PFSK-1 (cell line): ENCODE results near the gene SLC44A3.

Source experiments
- FOXP2 ChIP-seq: optimal IDR thresholded peaks from 2 replicates; pipeline ENCODE3; 2011; ENCODE audit warnings: borderline replicate concordance, control low read depth, inconsistent platforms; ENCODE audit not compliant: insufficient read depth; ENCODE audit errors: extremely low read length, extremely low read depth
- POLR2AphosphoS5 ChIP-seq: IDR thresholded peaks from 2 replicates; pipeline ENCODE4 v1.6.1; 2012; ENCODE audit warnings: low read depth, mild to moderate bottlenecking, control low read depth, low read length, moderate library complexity
- SIN3A ChIP-seq: IDR thresholded peaks from 2 replicates; pipeline ENCODE4 v1.6.1; 2012; ENCODE audit warnings: mild to moderate bottlenecking, low read length, moderate library complexity, borderline replicate concordance; ENCODE audit not compliant: insufficient read depth
- TAF1 ChIP-seq: IDR thresholded peaks from 2 replicates; pipeline ENCODE4 v1.6.1; 2012; ENCODE audit warnings: low read length, control low read depth, borderline replicate concordance; ENCODE audit not compliant: insufficient read depth
- TF ChIP-seq, protein P1 (sequence below), 2 experiments: IDR thresholded peaks; 2 replicates each; pipeline versions ENCODE4 v1.6.1 to v1.8.0; 2011 to 2012; ENCODE audit warnings: low read depth in 2 of 2, low read length in 2 of 2, control low read depth in 1 of 2, inconsistent platforms in 1 of 2, mild to moderate bottlenecking in 1 of 2, moderate library complexity in 1 of 2; ENCODE audit not compliant: insufficient read depth in 1 of 2

Gene SLC44A3

GRCh38 chr1:94836891-94837290 lies 16.7 kb downstream of the SLC44A3 start:
- TF ChIP-seq SIN3A = no peak
- TF ChIP-seq FOXP2 = no peak
- no peak for TF ChIP-seq POLR2AphosphoS5
- TF ChIP-seq, protein P1, sequence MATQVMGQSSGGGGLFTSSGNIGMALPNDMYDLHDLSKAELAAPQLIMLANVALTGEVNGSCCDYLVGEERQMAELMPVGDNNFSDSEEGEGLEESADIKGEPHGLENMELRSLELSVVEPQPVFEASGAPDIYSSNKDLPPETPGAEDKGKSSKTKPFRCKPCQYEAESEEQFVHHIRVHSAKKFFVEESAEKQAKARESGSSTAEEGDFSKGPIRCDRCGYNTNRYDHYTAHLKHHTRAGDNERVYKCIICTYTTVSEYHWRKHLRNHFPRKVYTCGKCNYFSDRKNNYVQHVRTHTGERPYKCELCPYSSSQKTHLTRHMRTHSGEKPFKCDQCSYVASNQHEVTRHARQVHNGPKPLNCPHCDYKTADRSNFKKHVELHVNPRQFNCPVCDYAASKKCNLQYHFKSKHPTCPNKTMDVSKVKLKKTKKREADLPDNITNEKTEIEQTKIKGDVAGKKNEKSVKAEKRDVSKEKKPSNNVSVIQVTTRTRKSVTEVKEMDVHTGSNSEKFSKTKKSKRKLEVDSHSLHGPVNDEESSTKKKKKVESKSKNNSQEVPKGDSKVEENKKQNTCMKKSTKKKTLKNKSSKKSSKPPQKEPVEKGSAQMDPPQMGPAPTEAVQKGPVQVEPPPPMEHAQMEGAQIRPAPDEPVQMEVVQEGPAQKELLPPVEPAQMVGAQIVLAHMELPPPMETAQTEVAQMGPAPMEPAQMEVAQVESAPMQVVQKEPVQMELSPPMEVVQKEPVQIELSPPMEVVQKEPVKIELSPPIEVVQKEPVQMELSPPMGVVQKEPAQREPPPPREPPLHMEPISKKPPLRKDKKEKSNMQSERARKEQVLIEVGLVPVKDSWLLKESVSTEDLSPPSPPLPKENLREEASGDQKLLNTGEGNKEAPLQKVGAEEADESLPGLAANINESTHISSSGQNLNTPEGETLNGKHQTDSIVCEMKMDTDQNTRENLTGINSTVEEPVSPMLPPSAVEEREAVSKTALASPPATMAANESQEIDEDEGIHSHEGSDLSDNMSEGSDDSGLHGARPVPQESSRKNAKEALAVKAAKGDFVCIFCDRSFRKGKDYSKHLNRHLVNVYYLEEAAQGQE (IDR thresholded peaks at IDR 0.05; ENCODE audit: insufficient read depth in 1 of 2, low read depth in 2 of 2, low read length in 2 of 2) = no peak
- TF ChIP-seq TAF1 = no peak

GRCh38 chr1:94840808-94841207 lies 20.7 kb downstream of the SLC44A3 start:
- TF ChIP-seq FOXP2 (no peak), POLR2AphosphoS5 (no peak), SIN3A (no peak), TAF1 (no peak)
- TF ChIP-seq, protein P1 (IDR thresholded peaks at IDR 0.05; ENCODE audit: insufficient read depth in 1 of 2, low read depth in 2 of 2, low read length in 2 of 2) = no peak

DNA sequence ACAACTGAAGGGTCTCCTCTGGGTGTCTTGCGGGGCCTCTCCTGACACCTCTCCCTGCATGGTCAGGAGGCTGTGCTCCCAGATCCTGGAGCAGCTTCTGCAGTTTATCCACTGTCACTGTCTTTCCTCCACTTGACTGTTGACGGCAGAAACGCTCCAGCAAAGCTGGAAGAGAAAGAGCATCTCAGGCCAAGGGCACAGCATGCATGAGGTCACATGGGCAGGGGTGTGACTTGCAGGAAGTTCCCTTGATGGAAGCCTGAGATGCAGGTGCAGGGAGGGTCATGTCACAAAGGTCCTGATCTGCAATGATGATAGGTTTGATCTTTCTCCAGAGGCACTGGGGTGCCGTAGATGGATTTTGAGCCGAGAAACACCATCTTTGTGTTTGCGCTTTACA lies 23.3 kb downstream of the SLC44A3 start:
- no peak for TF ChIP-seq SIN3A
- TF ChIP-seq TAF1 = no peak
- TF ChIP-seq, protein P1 (IDR thresholded peaks at IDR 0.05; ENCODE audit: insufficient read depth in 1 of 2, low read depth in 2 of 2, low read length in 2 of 2) = no peak
- no peak for TF ChIP-seq FOXP2
- no peak for TF ChIP-seq POLR2AphosphoS5

- TF ChIP-seq FOXP2 (no peak), TAF1 (no peak), SIN3A (no peak), POLR2AphosphoS5 (no peak)
- TF ChIP-seq, protein P1 (IDR thresholded peaks at IDR 0.05; ENCODE audit: insufficient read depth in 1 of 2, low read depth in 2 of 2, low read length in 2 of 2) = no peak
These were observed 23.7 kb downstream of the SLC44A3 start for GRCh38 chr1:94843846-94844245.

DNA sequence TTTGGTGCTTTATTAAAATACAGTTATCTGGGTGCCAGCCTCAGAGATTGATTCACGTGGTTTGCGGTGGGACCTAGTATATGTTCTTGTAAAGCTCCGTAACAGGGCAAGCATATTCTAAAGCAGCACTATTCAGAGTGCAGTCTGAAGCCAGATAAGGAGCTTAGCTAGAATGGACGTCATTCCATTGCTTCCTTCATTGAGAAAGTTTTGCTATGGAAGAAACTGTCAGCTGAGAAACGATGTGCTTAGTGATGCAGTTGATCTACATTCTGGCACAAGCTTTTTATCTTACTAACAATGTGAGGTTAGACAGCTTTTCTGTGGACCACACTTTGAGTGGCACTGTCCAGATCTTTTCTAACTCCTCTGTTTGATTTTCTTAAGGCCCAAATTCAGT lies 26.2 kb downstream of the SLC44A3 start:
- no peak for TF ChIP-seq SIN3A
- no peak for TF ChIP-seq FOXP2
- TF ChIP-seq, protein P1 (IDR thresholded peaks at IDR 0.05; ENCODE audit: insufficient read depth in 1 of 2, low read depth in 2 of 2, low read length in 2 of 2) = no peak
- no peak for TF ChIP-seq POLR2AphosphoS5
- no peak for TF ChIP-seq TAF1
